OCI-LY7 (cell line): ENCODE data around the gene NRP1. TPM values are rescaled to one million over a fixed set of nuclear protein-coding genes. Genes with fewer than 3 reads are reported as not detected.

Experiments
- BruUV-seq: library from RNA; stranded (reverse); fragments of 400-500 nt; replicated peaks from 2 replicates; lab custom pipeline; 2021; lab: Mats Ljungman, UMichigan
- CTCF ChIA-PET: fragments of 300-600 bp; sonication (Branson Sonifier 250); formaldehyde crosslinking; loops from one replicate; lab custom pipeline; 2022; ENCODE audit warnings: antibody characterized with exemption; ENCODE audit not compliant: unreplicated experiment; lab: Charles Lee
- POLR2A ChIA-PET: fragments of 300-600 bp; sonication (Branson Sonifier 250); formaldehyde crosslinking; loops from one replicate; lab custom pipeline; 2022; ENCODE audit warnings: antibody characterized with exemption; lab: Charles Lee
- DNase-seq: peaks from one replicate; pipeline ENCODE4 v3.0.0-alpha.2; 2015; ENCODE audit warnings: low spot score
- H2AFZ ChIP-seq: fragments of 200-600 bp; sonication (generic), shearing (Covaris generic); 2 replicates; pipeline ENCODE4 v1.6.1; 2014; ENCODE audit warnings: mild to moderate bottlenecking, antibody characterized with exemption, low read length, moderate library complexity
- H3K27ac ChIP-seq: fragments of 200-600 bp; sonication (generic); 2 replicates; pipeline ENCODE4 v1.5.1; 2014; ENCODE audit warnings: mixed run types, low read depth, mild to moderate bottlenecking, moderate library complexity, low read length, inconsistent platforms; ENCODE audit not compliant: poor library complexity, severe bottlenecking
- H3K36me3 ChIP-seq: fragments of 200-600 bp; sonication (generic); 2 replicates; pipeline ENCODE4 v1.6.1; 2014; ENCODE audit warnings: mild to moderate bottlenecking, antibody characterized with exemption, low read length, moderate library complexity, mixed read lengths; ENCODE audit not compliant: insufficient read depth
- H3K4me1 ChIP-seq: fragments of 200-600 bp; sonication (generic); 2 replicates; pipeline ENCODE4 v1.5.1; 2014; ENCODE audit warnings: mild to moderate bottlenecking, low read length; ENCODE audit not compliant: insufficient read depth, poor library complexity, severe bottlenecking
- H3K4me2 ChIP-seq: fragments of 200-600 bp; sonication (generic); 2 replicates; pipeline ENCODE4 v1.6.1; 2014; ENCODE audit warnings: mild to moderate bottlenecking, low read length
- H3K4me3 ChIP-seq: fragments of 200-600 bp; sonication (generic); 2 replicates; pipeline ENCODE4 v1.5.1; 2014; ENCODE audit warnings: mild to moderate bottlenecking, low read depth, low read length; ENCODE audit not compliant: poor library complexity, severe bottlenecking
- H3K79me2 ChIP-seq: fragments of 200-600 bp; sonication (generic); 2 replicates; pipeline ENCODE4 v1.6.1; 2016; ENCODE audit warnings: low read depth, mild to moderate bottlenecking, low read length, moderate library complexity, mixed read lengths; ENCODE audit not compliant: insufficient read depth
- H3K9me2 ChIP-seq: fragments of 200-600 bp; sonication (generic); 2 replicates; pipeline ENCODE4 v1.6.1; 2016; ENCODE audit warnings: mild to moderate bottlenecking, low read length, mixed read lengths; ENCODE audit not compliant: insufficient read depth
- H3K9me3 ChIP-seq: fragments of 200-600 bp; sonication (generic); 2 replicates; pipeline ENCODE4 v1.6.1; 2014; ENCODE audit warnings: mild to moderate bottlenecking, mixed run types, low read length, mixed read lengths
- H4K20me1 ChIP-seq: fragments of 200-600 bp; sonication (generic); 2 replicates; pipeline ENCODE4 v1.6.1; 2014; ENCODE audit warnings: mild to moderate bottlenecking, antibody characterized with exemption, low read length, moderate library complexity, mixed read lengths; ENCODE audit not compliant: insufficient read depth
- CTCF ChIP-seq: fragments of 200-600 bp; sonication (generic); conservative IDR thresholded peaks from 2 replicates; pipeline ENCODE4 v1.5.1; 2014; ENCODE audit warnings: mild to moderate bottlenecking, antibody characterized with exemption, low read length, moderate library complexity, mixed read lengths
- EZH2phosphoT487 ChIP-seq: fragments of 200-600 bp; sonication (generic); IDR thresholded peaks from 2 replicates; pipeline ENCODE4 v1.6.1; 2018; ENCODE audit warnings: low read depth, borderline replicate concordance, mild to moderate bottlenecking, mixed run types, antibody characterized with exemption, low read length, moderate library complexity, mixed read lengths
- intact Hi-C: fragments of 100-400 bp; cut with micrococcal nuclease; formaldehyde crosslinking; loops from one replicate; pipeline ENCODE4 v1.10.0; 2022; ENCODE audit not compliant: unreplicated experiment
- total RNA-seq, 2 experiments: library from RNA; depleted of rRNA in 1 of 2; stranded (reverse); fragments of >200 nt in 1 of 2; shearing (Covaris generic) in 1 of 2; gene quantifications; 2 replicates each; pipeline ENCODE4 v1.2.3, GENCODE V29; 2014 to 2022

The NRP1 gene
- total RNA-seq, 2 experiments from 2014 or later, result not detected

GRCh38 chr10:33242931-33243330 is 91.5 kb downstream of the NRP1 start:
- ChIA-PET POLR2A (interaction anchor here (1.1 kb wide), 1 partner anchor 45 kb away, joined by 3 read pairs; no protein-coding TSS in a partner anchor), CTCF (no interaction called here)
- Histone ChIP-seq H3K4me2 (no peak overlapping the region), H3K36me3 (no peaks in the 10 kb centered on the region), H3K9me2 (no peaks in the 10 kb centered on the region), H3K4me3 (no peak overlapping the region), H2AFZ (no peak overlapping the region), H3K79me2 (no peaks in the 10 kb centered on the region), H3K4me1 (no peaks in the 10 kb centered on the region), H3K9me3 (no peaks in the 10 kb centered on the region), H3K27ac (no peak overlapping the region), H4K20me1 (no peaks in the 10 kb centered on the region)
- TF ChIP-seq EZH2phosphoT487 (no peak), CTCF (no peak)
- intact Hi-C loops, result no loop called here
- BruUV-seq, result no TSS peak
- DNase-seq, result no peak

- ChIA-PET CTCF (no interaction called here), POLR2A (interaction anchor here (0.6 kb wide), 1 partner anchor 316 kb away, joined by 3 read pairs; no protein-coding TSS in a partner anchor)
- no TSS peak for BruUV-seq
Observed at GRCh38 chr10:33241351-33241750, 93.1 kb downstream of the NRP1 start.

More at GRCh38 chr10:33241351-33241750, 93.1 kb downstream of the NRP1 start:
- TF ChIP-seq CTCF (no peak), EZH2phosphoT487 (no peak)
- Histone ChIP-seq H3K4me3 (no peak overlapping the region), H2AFZ (no peak overlapping the region), H3K4me2 (no peak overlapping the region), H4K20me1 (no peaks in the 10 kb centered on the region), H3K9me2 (no peaks in the 10 kb centered on the region), H3K36me3 (no peaks in the 10 kb centered on the region), H3K9me3 (no peaks in the 10 kb centered on the region), H3K27ac (no peak overlapping the region), H3K4me1 (no peaks in the 10 kb centered on the region), H3K79me2 (no peaks in the 10 kb centered on the region)
- no peak for DNase-seq
- intact Hi-C loops, result no loop called here
